Neural progenitor cell (in vitro differentiated cells): ENCODE results near the gene MRPS34. TPM values are rescaled to one million over a fixed set of nuclear protein-coding genes. Genes with fewer than 3 reads are reported as not detected.

ENCODE experiments used
- DNase-seq: peaks from one replicate; pipeline ENCODE4 v3.0.0-alpha.2; 2016; ENCODE audit warnings: low spot score
- H2AFZ ChIP-seq: fragments of 200-600 bp; sonication (generic); replicated peaks from 2 replicates; pipeline ENCODE4 v1.6.1; 2016; ENCODE audit warnings: antibody characterized with exemption
- H3F3A ChIP-seq: fragments of 200-600 bp; sonication (generic); 2 replicates; pipeline ENCODE4 v1.6.1; 2016; ENCODE audit warnings: antibody characterized with exemption, low read depth
- H3K27ac ChIP-seq: fragments of 200-600 bp; sonication (generic); 2 replicates; pipeline ENCODE4 v1.5.1; 2016; ENCODE audit warnings: mild to moderate bottlenecking
- H3K27me3 ChIP-seq: fragments of 200-600 bp; sonication (generic); 2 replicates; pipeline ENCODE4 v1.6.1; 2016; ENCODE audit warnings: mild to moderate bottlenecking, moderate library complexity
- H3K36me3 ChIP-seq: fragments of 200-600 bp; sonication (generic); 2 replicates; pipeline ENCODE4 v1.5.1; 2016
- H3K4me1 ChIP-seq: fragments of 200-600 bp; sonication (generic); 2 replicates; pipeline ENCODE4 v1.6.1; 2016; ENCODE audit warnings: mixed run types
- H3K4me2 ChIP-seq: fragments of 200-600 bp; sonication (generic); 2 replicates; pipeline ENCODE4 v1.6.1; 2016
- H3K4me3 ChIP-seq: fragments of 200-600 bp; sonication (generic); 2 replicates; pipeline ENCODE4 v1.5.1; 2016
- H3K79me2 ChIP-seq: fragments of 200-600 bp; sonication (generic); 2 replicates; pipeline ENCODE4 v1.6.1; 2016; ENCODE audit warnings: low read depth
- H3K9ac ChIP-seq: fragments of 200-600 bp; sonication (generic); 2 replicates; pipeline ENCODE4 v1.6.1; 2016
- H3K9me3 ChIP-seq: fragments of 200-600 bp; sonication (generic); 2 replicates; pipeline ENCODE4 v1.5.1; 2016; ENCODE audit warnings: low read depth
- H4K20me1 ChIP-seq: fragments of 200-600 bp; sonication (generic); 2 replicates; pipeline ENCODE4 v1.6.1; 2016; ENCODE audit warnings: low read depth
- H3K27ac Mint-ChIP-seq: 3 replicates; pipeline ENCODE4 v1.8.0; 2021; ENCODE audit warnings: mixed read lengths
- H3K27me3 Mint-ChIP-seq: 2 replicates; pipeline ENCODE4 v1.8.0; 2022; ENCODE audit warnings: low read depth, mild to moderate bottlenecking, inconsistent platforms, moderate library complexity, mixed read lengths; ENCODE audit not compliant: insufficient read depth
- H3K36me3 Mint-ChIP-seq: 3 replicates; pipeline ENCODE4 v1.8.0; 2021; ENCODE audit warnings: mixed read lengths
- H3K4me1 Mint-ChIP-seq: 3 replicates; pipeline ENCODE4 v1.8.0; 2021; ENCODE audit warnings: mixed read lengths
- H3K4me3 Mint-ChIP-seq: 3 replicates; pipeline ENCODE4 v1.8.0; 2021; ENCODE audit warnings: mild to moderate bottlenecking, moderate library complexity, mixed read lengths
- H3K9me3 Mint-ChIP-seq: 3 replicates; pipeline ENCODE4 v1.8.0; 2020; ENCODE audit warnings: mixed read lengths
- EZH2 ChIP-seq: fragments of 200-600 bp; sonication (generic); IDR thresholded peaks from 2 replicates; pipeline ENCODE4 v1.6.1; 2017; ENCODE audit warnings: antibody characterized with exemption, mild to moderate bottlenecking, moderate library complexity
- EZH2phosphoT487 ChIP-seq: fragments of 200-600 bp; sonication (generic); IDR thresholded peaks from 2 replicates; pipeline ENCODE4 v1.6.1; 2017; ENCODE audit warnings: antibody characterized with exemption
- total RNA-seq: library from RNA; depleted of rRNA; stranded (reverse); fragments of >200 nt; gene quantifications from 2 replicates; pipeline ENCODE4 v1.2.3, GENCODE V29; 2015; ENCODE audit warnings: low replicate concordance
- TF ChIP-seq, protein P1 (sequence below): fragments of 200-600 bp; sonication (generic); IDR thresholded peaks from 2 replicates; pipeline ENCODE4 v1.5.1; 2017; ENCODE audit warnings: antibody characterized with exemption, mild to moderate bottlenecking

Gene MRPS34
- total RNA-seq, 1 donor from 2014 or later: 48.4 TPM

DNA sequence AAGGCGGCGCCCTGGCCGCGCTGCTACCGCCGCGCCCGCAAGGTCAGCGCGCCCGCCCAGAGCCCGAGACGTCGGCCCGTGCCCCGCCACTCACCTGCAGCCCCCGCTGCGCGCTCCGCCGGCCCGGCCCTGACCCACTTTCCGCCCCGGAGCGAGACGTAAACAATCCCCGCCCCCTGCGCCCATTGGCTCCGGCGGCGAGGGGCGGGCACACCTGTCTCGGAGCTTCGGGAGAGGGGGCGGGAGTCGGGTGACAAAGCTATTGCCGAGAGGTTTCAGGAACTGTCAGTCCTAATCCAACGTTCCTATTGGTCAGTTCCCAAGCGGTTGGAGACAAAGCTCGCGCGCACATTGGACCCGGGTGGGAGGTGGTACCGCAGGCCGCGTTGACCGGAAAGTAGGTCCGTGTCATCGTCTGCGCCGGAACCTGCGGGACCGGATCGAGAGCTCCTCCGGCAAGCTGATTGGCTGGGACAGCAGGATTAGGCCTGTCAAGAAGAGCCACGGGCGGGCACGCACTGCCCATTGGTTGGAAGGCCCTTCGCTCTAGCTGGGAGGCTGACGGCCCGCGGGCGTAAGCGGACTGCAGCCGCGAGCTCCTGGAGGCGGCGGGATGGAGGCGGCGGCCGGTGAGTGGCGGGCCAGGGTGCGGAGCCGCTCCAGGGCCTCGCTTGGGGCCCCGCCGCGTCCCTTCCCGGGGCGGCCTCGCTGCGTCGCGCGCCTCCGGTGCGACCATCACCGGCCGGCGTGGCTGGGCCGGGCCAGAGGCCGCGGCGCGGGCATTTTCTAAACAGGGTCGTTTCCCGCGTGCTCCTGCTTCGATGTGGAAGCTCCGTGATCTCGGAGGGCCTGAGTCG is 9.7 kb upstream of the MRPS34 start, which contains the start of the genes NUBP2 and SPSB3:
TSS of gene NUBP2 (plus strand) at position 553 of the 857 bp plus-strand sequence. CDS start at position 614, 61 bp downstream.
TSS of gene SPSB3 (minus strand) at position 164 of the 857 bp plus-strand sequence. CDS start 1,088 bp downstream, outside the sequence.
- no peaks in the 10 kb centered on the region for H3K9me3 ChIP-seq
- Mint-ChIP-seq H3K4me3 (peak within 1 kb of the TSS; percentile 97), H3K4me1 (peaks cover 15% of the 10 kb centered on the region), H3K27ac (peak within 1 kb of the TSS; percentile 34), H3K9me3 (no peaks in the 10 kb centered on the region), H3K36me3 (no peaks in the 10 kb centered on the region), H3K27me3 (peaks cover 11% of the 10 kb centered on the region)
- H4K20me1 ChIP-seq: peaks cover 56% of the 10 kb centered on the region
- peak; percentile 100 for DNase-seq
- H3K27ac ChIP-seq: peak within 1 kb of the TSS; percentile 59
- TF ChIP-seq EZH2 (no peak), EZH2phosphoT487 (no peak)
- TF ChIP-seq, protein P1, sequence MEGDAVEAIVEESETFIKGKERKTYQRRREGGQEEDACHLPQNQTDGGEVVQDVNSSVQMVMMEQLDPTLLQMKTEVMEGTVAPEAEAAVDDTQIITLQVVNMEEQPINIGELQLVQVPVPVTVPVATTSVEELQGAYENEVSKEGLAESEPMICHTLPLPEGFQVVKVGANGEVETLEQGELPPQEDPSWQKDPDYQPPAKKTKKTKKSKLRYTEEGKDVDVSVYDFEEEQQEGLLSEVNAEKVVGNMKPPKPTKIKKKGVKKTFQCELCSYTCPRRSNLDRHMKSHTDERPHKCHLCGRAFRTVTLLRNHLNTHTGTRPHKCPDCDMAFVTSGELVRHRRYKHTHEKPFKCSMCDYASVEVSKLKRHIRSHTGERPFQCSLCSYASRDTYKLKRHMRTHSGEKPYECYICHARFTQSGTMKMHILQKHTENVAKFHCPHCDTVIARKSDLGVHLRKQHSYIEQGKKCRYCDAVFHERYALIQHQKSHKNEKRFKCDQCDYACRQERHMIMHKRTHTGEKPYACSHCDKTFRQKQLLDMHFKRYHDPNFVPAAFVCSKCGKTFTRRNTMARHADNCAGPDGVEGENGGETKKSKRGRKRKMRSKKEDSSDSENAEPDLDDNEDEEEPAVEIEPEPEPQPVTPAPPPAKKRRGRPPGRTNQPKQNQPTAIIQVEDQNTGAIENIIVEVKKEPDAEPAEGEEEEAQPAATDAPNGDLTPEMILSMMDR: no peak
- H3K4me1 ChIP-seq: peaks cover 6% of the 10 kb centered on the region
- H3K27me3 ChIP-seq: no peaks in the 10 kb centered on the region
- H3K36me3 ChIP-seq: no peaks in the 10 kb centered on the region
- peaks cover 43% of the 10 kb centered on the region for H3K79me2 ChIP-seq
- peak within 1 kb of the TSS; percentile 43 for H2AFZ ChIP-seq
- H3K9ac ChIP-seq: peak within 1 kb of the TSS; percentile 72
- peaks cover 16% of the 10 kb centered on the region for H3F3A ChIP-seq
- peak within 1 kb of the TSS; percentile 100 for H3K4me2 ChIP-seq
- peak within 1 kb of the TSS; percentile 95 for H3K4me3 ChIP-seq

DNA sequence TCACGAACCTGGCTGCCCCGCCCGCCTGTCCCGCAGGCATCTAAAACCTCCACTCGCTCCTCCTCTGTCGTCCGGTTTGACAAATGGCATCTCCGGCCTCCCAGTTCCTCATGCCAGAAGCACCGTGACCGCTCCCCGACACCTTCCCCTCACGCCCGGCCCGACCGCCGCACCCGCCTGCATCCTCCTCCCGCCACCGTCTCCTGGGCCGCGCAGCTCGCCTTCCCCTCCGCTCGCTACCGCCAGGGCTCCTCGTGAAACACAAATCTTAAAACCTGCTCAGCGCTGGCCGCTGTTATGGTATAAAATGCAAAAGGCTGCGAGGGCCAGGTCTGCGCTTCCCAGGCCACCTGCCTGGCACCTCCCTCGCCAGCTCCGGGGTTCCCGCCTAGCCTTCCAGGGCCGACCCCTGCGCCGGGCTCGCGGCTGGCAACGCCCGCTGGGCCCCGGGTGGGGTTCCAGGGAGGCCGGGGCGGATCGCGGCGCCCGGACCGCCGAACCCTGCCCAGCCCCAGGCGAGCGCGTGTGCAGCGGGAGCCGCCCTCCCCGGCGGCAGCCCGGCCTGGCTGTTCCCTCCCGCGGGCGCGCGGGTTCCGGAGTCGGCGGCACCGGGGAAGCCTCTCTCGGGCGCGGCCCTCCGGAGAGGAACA is 8.9 kb upstream of the MRPS34 start:
- no peak overlapping the region for H3K27ac Mint-ChIP-seq
- peaks cover 15% of the 10 kb centered on the region for H3K4me1 Mint-ChIP-seq

DNA sequence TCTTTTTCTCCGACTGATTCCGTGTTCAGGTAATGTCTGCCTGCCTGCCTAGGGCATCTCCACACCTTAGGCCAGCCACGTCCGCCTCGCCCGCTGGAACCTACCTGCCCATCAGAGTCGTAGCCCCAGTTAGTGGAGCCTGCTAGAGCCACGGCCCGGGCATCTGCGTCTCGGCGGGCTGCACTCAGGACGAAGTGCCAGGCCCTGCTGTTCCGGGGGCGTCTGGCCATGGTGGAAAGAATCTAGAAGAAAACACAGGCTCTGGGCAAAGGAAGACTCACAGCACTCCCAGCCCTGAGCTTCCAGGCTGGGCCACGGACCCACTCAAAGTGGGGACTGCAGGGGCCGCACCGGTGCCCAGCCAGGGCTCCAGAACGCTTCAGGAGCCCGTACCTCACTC is 8.3 kb upstream of the MRPS34 start:
- DNase-seq: no peak
- no peaks in the 10 kb centered on the region for H3K36me3 Mint-ChIP-seq
- no peaks in the 10 kb centered on the region for H3K27me3 ChIP-seq
- H3K4me1 Mint-ChIP-seq: peaks cover 15% of the 10 kb centered on the region
- H3K27ac Mint-ChIP-seq: no peak overlapping the region
- peak overlapping the region; percentile 95 for H3K4me3 ChIP-seq
- no peak overlapping the region for H3K9ac ChIP-seq
- H3K4me2 ChIP-seq: peak overlapping the region; percentile 97
- H3K4me3 Mint-ChIP-seq: peak overlapping the region; percentile 90
- peaks cover 10% of the 10 kb centered on the region for H3K27me3 Mint-ChIP-seq
- no peak for TF ChIP-seq EZH2
- no peak for TF ChIP-seq EZH2phosphoT487
- TF ChIP-seq, protein P1: no peak
- no peaks in the 10 kb centered on the region for H3K9me3 ChIP-seq
- H3K27ac ChIP-seq: no peak overlapping the region
- no peaks in the 10 kb centered on the region for H3K9me3 Mint-ChIP-seq
- peaks cover 16% of the 10 kb centered on the region for H3F3A ChIP-seq
- peaks cover 43% of the 10 kb centered on the region for H3K79me2 ChIP-seq
- peaks cover 6% of the 10 kb centered on the region for H3K4me1 ChIP-seq
- peaks cover 56% of the 10 kb centered on the region for H4K20me1 ChIP-seq
- H3K36me3 ChIP-seq: no peaks in the 10 kb centered on the region
- H2AFZ ChIP-seq: no peak overlapping the region

More for the DNA sequence above, 8.9 kb upstream of the MRPS34 start:
- Histone ChIP-seq H3K4me2 (peak overlapping the region; percentile 97), H3K4me1 (peaks cover 6% of the 10 kb centered on the region), H3K79me2 (peaks cover 43% of the 10 kb centered on the region), H3K4me3 (peak overlapping the region; percentile 95), H2AFZ (peak overlapping the region; percentile 43), H3K9me3 (no peaks in the 10 kb centered on the region), H4K20me1 (peaks cover 56% of the 10 kb centered on the region), H3K27me3 (no peaks in the 10 kb centered on the region), H3K9ac (peak overlapping the region; percentile 63), H3F3A (peaks cover 16% of the 10 kb centered on the region), H3K27ac (peak overlapping the region; percentile 59), H3K36me3 (no peaks in the 10 kb centered on the region)
- H3K36me3 Mint-ChIP-seq: no peaks in the 10 kb centered on the region
- DNase-seq: peak; percentile 53
- TF ChIP-seq, protein P1: peak; percentile 18
- no peak for TF ChIP-seq EZH2
- no peaks in the 10 kb centered on the region for H3K9me3 Mint-ChIP-seq
- peaks cover 11% of the 10 kb centered on the region for H3K27me3 Mint-ChIP-seq
- H3K4me3 Mint-ChIP-seq: peak overlapping the region; percentile 92
